CD4-positive, alpha-beta T cell treated with Interleukin-4 for 4 hours (primary cell): Measurements from ENCODE around the gene MPPED1.

Source experiments
- DNase-seq: peaks from one replicate; pipeline ENCODE4 v3.0.0-alpha.2; 2020

The MPPED1 gene, protein sequence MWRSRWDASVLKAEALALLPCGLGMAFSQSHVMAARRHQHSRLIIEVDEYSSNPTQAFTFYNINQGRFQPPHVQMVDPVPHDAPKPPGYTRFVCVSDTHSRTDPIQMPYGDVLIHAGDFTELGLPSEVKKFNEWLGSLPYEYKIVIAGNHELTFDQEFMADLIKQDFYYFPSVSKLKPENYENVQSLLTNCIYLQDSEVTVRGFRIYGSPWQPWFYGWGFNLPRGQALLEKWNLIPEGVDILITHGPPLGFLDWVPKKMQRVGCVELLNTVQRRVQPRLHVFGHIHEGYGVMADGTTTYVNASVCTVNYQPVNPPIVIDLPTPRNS

DNA sequence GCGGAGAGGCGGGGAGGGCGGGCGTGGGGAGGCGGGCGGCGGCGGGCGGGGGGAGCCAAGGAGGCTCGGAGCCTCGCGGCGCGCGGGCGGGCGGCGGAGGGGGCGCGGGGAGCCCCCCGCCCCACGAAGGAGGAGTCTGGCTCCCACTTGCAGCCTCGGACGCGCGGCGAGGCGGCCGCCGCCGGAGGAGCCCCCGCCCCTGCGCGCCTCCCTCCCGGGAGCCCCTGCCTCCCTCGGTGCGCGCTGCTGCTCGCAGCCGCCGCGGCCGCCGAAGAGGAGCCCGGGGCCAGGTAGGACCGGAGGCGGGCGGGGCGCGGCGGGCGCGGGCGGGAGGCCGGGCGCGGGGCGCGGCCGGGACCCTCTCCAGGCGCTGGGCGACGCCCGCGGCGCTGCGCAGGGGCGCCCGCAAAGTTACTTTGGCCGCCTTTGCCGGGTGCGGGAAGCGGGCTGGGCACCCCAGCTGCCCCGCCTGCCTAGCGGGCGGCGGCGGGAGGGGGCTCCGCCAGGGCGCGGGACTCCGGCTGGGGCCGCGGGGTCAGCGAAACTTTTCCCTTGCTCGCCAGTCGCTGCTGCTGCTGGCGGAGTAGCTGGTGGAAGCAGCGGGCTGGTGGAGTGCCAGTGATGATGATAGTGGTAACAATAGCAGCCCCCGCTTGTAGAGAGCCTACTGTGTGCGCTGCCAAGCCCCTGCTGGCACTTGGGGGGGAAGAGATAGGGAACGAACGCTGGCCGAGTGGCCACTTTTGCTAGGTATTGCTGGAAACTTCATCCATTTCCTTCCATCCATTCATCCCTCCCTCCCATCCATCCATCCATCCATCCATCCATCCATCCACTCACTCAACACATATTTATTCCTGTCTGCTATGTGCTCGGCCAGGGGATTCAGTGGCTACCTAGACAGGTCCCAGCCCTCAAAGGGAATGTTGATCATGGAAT is at the start of gene MPPED1:
Gene MPPED1 (plus strand): TSS at position 146 of the 939 bp plus-strand sequence. CDS start 12,972 bp downstream, outside the sequence.
- DNase-seq = no peak

DNA sequence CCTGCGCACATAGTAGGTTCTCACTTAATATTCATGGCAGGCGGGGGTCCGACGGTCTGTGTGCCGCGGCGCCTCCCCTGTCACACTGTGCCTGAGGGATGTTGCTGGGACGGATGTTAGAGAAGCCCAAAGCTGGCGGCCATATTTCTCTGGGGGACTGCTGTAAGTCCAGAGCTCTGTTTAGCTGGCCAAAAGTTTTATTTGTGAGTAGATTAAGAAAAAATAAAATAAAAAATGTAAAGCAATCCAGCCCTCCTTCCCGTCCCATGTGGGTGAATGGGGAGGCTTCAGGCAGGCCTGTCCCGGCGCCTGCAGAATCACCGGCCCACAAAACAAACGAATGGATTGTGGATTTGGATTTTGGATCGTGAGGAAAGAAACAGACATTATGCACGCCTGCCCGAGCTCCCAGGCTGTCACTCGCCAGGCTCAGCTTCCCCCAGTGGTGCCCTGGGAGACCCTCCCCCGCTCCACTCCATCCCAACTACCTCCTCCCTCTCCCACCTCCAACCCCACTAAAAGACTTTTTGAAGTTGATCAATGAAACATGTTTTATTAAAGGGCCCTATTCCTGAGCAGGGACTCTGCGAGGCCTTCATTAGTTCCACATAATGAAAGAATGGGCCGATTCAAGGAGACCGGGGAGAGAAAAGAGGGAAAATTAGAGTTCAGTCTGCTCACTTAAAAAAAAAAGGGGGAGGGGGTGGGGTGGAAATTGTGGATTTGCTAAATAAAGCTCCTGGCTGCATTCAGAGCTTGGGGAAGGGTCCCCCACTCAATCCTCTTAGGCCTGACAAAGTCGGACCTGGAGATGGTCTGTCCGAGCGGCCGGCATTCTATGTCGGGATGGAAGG is 48.3 kb upstream of the MPPED1 start:
- no peak for DNase-seq

GRCh38 chr22:43364169-43364435 is 47.7 kb upstream of the MPPED1 start:
- no peak for DNase-seq

- DNase-seq = no peak
Measured at GRCh38 chr22:43365715-43366440, 45.9 kb upstream of the MPPED1 start.

GRCh38 chr22:43370036-43370435 is 41.8 kb upstream of the MPPED1 start:
- no peak for DNase-seq

- no peak for DNase-seq
Measured at GRCh38 chr22:43375951-43376455, 35.8 kb upstream of the MPPED1 start.

DNA sequence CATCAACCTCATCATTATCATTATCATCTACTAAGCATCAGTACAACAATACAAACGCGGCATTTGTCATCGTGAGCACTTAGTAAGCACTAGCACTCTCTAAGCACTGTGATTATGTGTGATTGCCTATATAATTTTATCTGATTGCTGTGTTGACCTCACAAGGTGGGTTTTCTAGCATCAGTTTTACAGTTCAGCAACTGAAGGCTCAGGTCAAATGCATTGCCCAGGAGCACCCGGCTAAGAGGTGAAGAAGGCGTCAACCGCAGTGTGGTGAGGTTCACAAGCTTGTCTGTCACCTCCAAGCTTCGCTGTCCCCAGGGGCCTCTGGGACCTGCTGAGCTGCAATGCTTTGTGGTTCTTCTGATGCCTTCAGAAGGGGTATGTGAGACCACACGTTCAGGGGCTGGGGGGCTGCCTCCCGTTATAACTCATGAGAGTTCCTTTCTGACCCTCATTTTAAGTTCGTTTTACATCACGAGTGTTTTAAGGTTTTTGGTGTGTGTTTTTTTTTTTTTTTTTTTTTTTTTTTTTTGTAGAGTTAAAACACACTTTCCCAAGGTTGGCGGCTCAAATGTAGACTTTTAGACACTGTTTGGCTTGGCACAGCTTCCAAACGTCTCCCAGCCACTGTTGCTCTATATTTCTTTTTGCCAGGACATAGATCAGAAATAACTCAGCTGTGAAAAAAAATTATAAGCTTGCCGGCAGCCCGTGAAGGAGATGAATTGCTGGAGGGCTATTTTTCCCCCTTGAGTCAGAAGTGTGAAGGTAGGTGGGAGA is 34.9 kb upstream of the MPPED1 start:
- DNase-seq = peak; percentile 57

GRCh38 chr22:43377548-43377895 is 34.3 kb upstream of the MPPED1 start:
- no peak for DNase-seq

DNA sequence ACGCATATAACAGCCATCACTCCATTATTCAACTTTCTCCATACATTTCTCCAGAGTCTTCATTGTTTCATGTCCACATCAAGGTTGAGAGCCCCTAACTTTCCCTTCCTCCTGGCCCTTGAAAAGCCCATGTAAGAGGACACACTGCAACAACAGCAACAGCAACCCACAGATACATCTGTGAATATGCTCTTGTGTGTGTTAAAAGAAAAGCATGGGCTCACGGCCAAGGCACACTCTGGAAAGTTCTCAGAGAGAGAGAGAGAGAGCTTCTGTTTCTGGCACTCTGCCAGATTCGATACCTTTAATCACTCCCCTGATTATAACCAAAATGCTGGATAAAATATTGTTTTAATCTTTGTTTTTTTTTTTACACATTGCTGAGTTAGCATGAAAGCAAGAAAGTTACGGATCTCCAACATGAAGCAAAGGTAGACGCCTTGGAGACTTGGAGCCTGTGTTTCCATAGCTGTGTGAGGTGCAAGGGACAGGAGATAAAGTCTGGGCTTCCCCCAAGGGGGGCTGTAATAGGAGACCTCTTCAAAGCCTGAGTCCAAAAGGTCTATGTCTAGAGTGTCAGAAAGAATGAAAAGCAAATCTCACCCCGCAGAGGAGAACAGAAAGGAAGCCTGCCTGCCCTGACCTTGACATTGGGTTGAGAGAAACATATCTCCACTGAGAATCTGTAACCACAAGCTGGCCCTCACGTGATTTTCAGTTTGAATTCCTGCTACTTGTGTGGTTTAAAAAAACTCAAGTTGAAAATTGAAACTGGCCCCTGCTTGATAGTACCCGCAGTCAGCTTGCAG is 33.7 kb upstream of the MPPED1 start:
- DNase-seq = no peak

DNA sequence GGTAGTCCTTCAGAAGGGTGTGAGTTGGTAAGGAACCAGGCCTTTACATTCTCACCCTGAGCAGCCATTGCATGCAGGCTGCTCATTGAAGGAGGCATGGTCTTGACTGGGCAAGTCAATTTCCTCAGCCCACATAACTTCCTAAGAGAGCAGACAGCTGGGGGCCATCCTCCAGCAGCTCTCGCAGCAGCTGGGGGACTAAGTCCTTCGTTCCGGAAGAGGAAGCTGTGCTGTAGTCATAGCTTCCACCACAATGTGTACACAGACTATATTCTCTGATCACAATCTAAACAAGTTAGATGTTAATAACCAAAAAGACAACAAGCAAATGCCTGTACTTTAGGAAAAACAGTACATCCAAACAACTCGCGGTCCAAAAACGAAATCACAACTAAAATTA is 30.1 kb upstream of the MPPED1 start:
- peak; percentile 37 for DNase-seq

DNA sequence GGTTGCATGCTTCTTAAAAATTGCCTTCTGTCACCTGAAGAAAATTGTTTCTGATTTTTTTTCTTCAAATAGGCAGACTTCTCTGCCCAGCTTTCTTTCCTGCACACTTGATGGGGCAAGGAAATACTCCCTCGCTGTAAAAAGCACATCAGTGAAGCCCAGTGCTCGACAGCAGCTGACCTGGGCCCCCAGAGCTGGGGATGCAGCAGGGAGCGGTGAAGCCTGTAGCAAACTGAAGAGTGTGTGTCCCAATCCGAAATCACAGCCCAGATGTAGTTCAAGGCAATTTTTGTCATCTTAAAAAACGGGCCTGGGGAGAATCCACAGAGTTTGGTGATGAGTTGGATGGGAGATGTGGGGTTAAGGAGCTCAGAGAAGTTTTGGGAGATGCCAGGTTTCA is 27.0 kb upstream of the MPPED1 start:
- DNase-seq = no peak

DNA sequence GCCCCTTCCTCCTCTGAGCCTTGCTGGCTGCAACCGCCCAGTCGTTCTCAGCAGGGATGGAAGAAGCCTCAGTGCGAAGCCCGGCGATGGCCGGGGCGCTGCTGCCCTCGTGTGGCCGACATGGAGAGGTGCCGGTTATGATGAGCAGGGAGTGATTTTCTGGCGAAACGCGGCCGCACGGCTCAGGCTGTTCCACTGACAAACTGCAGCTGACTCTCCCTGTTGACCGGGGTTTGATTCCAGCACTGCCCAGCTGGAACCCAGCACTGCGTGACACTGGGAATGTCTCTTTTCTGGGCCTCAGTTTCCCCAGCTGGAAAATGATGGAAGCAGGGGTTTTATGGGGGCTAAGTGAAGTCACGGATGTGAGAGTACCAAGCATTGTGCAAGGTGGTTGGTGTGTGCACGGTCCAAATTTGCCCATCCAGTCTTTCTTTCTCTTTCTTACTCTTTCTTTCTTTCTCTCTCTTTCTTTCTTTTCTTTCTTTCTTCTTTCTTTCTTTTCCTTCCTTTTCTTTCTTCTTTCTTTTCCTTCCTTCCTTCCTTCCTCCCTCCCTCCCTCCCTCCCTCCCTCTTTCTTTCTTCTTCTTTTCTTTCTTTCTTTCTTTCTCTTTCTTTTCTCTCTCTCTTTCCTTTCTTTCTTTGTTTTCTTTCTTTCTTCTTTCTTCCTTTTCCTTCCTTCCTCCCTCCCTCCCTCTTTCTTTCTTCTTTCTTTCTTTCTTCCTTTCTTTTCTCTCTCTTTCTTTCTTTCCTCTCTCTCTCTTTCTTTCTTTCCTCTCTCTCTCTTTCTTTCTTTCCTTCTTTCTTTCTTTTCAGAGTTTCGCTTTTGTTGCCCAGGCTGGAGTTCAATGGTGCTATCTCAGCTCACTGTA is 25.8 kb upstream of the MPPED1 start:
- peak; percentile 71 for DNase-seq

DNA sequence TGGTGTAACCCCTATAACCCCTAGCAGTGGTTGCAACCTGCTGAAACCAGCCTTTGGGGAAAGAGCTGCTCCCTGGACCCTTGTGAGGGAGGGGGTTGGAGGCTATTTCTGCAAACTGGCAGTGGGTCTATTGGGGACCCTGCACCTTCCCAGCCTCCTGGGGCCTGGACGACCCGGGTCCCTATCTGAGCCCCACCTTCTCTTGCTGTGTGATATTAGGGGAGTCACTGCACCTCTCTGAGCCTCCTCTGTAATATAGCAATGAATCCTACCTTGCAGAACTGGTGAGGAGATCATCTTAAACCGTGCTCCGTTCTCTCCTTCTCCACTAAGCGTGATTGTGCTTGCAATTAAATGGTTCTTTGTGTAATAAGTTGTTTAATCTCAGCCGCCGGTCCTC is 24.0 kb upstream of the MPPED1 start:
- no peak for DNase-seq

GRCh38 chr22:43388420-43388851 is 23.4 kb upstream of the MPPED1 start:
- peak; percentile 69 for DNase-seq

DNA sequence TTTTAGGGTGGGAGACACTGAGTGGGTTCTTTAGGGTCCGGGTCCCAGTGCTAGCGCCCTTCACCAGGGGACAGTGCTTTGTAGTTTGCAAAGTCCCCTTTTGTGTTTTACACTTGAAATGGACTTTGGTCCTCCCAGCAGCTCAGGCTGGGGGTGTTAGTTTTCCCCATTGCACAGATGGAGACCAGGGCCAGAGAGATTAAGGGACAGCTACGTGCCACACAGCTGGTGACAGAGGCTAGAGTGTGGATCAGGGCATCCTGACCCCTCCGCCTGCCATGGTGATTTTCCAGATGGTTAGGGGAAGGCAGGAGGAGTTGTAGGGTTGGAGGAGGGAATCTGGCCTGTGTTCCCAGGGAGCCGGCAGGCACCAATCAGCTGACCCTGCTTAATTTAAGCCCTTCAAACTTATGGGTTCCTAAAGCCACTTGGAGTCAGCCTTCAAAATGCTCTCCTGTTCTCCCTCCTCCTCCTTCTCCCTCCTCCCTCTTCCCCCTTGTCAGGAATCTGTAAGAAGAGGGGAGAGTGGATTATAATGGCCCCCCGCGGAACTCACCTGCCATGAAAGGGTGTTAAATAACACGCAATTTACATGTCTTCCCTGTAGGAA is 22.5 kb upstream of the MPPED1 start:
- DNase-seq = no peak

GRCh38 chr22:43390166-43390565 is 21.6 kb upstream of the MPPED1 start:
- DNase-seq = no peak

DNA sequence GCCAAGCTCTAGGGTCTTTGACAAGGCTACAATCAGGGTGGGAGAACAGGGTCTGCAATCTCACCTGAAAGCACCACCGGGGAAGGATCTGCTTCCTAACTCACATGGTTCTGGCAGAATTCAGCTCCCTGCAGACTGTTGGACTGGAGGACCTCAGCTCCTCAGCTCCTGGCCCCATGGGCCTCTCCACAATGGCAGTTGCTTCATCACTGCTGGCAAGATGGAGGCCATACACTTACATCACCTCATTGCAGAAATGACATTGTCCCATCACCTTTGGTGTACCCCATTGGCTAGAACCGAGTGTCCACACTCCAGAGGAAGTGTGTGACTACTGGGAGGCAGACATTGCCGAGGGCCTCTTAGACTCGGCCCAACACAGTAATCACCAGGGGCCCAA is 20.9 kb upstream of the MPPED1 start:
- DNase-seq = no peak

- no peak for DNase-seq
Measured at GRCh38 chr22:43391306-43391705, 20.5 kb upstream of the MPPED1 start.

DNA sequence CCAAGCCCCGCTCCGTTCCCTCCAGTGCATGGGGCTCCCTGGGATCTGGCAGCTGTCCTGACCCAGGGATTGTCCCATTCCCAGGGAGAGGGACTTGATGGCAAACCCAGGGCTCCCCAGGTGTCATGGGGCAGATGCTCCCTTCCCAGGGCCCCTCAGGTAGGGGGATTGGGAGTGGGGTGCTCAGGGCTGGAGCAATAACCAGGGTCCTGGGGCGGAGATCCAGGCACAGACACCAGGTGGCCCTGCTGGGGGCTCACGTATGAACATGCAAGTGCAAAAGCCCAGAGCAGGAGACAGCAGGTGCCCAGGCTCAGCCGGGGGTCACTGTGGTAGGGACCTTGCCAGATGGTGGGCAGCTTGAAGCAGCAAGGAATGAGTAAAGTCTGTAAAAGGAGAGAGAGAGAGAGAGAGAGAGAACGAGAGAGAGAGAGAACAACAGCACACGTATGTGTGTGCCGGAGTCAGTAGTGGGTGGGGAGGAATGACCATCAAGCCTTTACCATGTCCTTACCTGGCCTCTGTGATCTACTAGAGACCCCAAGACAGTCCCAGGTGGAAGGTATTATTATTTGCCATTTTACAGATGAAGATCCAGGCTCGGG is 19.3 kb upstream of the MPPED1 start:
- DNase-seq = no peak
